Gastroesophageal sphincter (tissue), 3 donors: ENCODE data around the gene TULP1.

Experiments used
- EP300 ChIP-seq: sonication (generic); formaldehyde crosslinking; IDR thresholded peaks from one replicate; pipeline ENCODE4 v1.6.1; 2017; ENCODE audit warnings: antibody characterized with exemption, mild to moderate bottlenecking
- POLR2A ChIP-seq, 2 donors: fragments of 450-650 bp; IDR thresholded peaks; one replicate each; pipeline ENCODE4 v1.6.1; 2017; ENCODE audit warnings: antibody characterized with exemption in 2 of 2, mild to moderate bottlenecking in 2 of 2, moderate library complexity in 1 of 2
- POLR2AphosphoS5 ChIP-seq: sonication (generic); formaldehyde crosslinking; IDR thresholded peaks from one replicate; pipeline ENCODE4 v1.6.1; 2017; ENCODE audit warnings: antibody characterized with exemption
- TF ChIP-seq, protein P1 (sequence below), 4 experiments: fragments of 200-600 bp in 2 of 4; fragments of 450-650 bp in 2 of 4; sonication (generic) in 1 of 4; IDR thresholded peaks; one replicate each; pipeline ENCODE4 v1.5.1; 2017 to 2019; ENCODE audit warnings: antibody characterized with exemption in 4 of 4, mild to moderate bottlenecking in 2 of 4, moderate library complexity in 2 of 4

- TF ChIP-seq, protein P1, sequence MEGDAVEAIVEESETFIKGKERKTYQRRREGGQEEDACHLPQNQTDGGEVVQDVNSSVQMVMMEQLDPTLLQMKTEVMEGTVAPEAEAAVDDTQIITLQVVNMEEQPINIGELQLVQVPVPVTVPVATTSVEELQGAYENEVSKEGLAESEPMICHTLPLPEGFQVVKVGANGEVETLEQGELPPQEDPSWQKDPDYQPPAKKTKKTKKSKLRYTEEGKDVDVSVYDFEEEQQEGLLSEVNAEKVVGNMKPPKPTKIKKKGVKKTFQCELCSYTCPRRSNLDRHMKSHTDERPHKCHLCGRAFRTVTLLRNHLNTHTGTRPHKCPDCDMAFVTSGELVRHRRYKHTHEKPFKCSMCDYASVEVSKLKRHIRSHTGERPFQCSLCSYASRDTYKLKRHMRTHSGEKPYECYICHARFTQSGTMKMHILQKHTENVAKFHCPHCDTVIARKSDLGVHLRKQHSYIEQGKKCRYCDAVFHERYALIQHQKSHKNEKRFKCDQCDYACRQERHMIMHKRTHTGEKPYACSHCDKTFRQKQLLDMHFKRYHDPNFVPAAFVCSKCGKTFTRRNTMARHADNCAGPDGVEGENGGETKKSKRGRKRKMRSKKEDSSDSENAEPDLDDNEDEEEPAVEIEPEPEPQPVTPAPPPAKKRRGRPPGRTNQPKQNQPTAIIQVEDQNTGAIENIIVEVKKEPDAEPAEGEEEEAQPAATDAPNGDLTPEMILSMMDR (IDR thresholded peaks at IDR 0.05), result no peak
- no peak for TF ChIP-seq POLR2AphosphoS5
- no peak for TF ChIP-seq POLR2A (IDR thresholded peaks at IDR 0.05)
- no peak for TF ChIP-seq EP300
These were observed 49.4 kb downstream of the TULP1 start for GRCh38 chr6:35463292-35463691.
